SH-SY5Y (cell line): ENCODE data around the gene COL1A1.

ENCODE experiments used
- GATA2 ChIP-seq: IDR thresholded peaks from 2 replicates; pipeline ENCODE4 v1.6.1; 2011; ENCODE audit warnings: mild to moderate bottlenecking, low read depth, low read length
- GATA3 ChIP-seq: IDR thresholded peaks from 2 replicates; pipeline ENCODE4 v1.6.1; 2011; ENCODE audit warnings: low read depth, mild to moderate bottlenecking, low read length, moderate library complexity

The COL1A1 gene

GRCh38 chr17:50135316-50136095, 65.9 kb downstream of the COL1A1 start:
- TF ChIP-seq GATA3 (no peak), GATA2 (no peak)

- TF ChIP-seq GATA3 (no peak), GATA2 (no peak)
Measured at GRCh38 chr17:50134206-50135110, 67.0 kb downstream of the COL1A1 start.

DNA sequence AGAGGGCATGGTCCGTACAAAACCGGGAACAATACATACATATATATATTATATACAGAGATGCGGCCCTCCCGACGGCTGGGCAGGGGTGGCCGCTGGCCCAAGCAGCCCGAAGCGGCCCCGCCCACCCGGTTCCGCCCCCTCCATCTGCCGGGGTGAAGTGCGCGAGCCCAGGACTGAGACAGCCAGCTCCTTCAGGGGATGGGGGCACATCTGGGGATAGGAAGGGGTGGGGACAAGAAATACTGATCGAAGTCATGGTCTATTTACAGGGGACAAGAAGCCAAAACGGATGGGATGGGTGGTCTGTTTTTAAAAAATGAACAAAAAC, 67.7 kb downstream of the COL1A1 start:
- no peak for TF ChIP-seq GATA3
- no peak for TF ChIP-seq GATA2
